GM13977 (cell line): ENCODE results near the gene RIPOR2.

Experiments
- DNase-seq: peaks from one replicate; pipeline ENCODE4 v3.0.0; 2012; ENCODE audit warnings: low spot score
- in situ Hi-C: fragments of 300-500 bp; cut with MboI; formaldehyde crosslinking; loops from one replicate; pipeline ENCODE4 v1.12.0; 2022; ENCODE audit warnings: low sequenced_read_pairs, low pct_unique_long_range_greater_than_20kb, mixed read lengths, inconsistent platforms; ENCODE audit not compliant: unreplicated experiment
- TF ChIP-seq, protein P1 (sequence below): IDR thresholded peaks from 2 replicates; pipeline ENCODE4 v1.5.1; 2012; ENCODE audit warnings: mild to moderate bottlenecking, control low read depth; ENCODE audit not compliant: insufficient read depth; ENCODE audit errors: extremely low read depth, missing control alignments

Gene RIPOR2

DNA sequence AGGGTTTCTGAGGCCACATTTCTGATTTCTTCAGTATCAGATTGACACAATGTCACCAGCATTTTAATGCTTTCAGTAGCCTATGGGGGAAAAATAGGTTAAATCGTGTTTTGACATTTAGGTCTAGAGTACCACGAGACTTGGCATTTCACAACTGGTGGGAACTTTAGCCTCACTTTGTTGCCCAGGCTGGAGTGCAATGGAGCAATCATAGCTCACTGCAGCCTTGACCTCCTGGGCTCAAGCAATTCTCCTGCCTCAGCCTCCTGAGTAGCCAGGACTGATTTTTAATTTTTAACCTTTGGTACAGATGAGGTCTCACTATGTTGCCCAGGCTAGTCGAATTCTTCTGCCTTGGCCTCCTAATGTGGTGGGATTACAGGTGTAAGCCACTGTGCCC lies 126.0 kb downstream of the RIPOR2 start:
- TF ChIP-seq, protein P1, sequence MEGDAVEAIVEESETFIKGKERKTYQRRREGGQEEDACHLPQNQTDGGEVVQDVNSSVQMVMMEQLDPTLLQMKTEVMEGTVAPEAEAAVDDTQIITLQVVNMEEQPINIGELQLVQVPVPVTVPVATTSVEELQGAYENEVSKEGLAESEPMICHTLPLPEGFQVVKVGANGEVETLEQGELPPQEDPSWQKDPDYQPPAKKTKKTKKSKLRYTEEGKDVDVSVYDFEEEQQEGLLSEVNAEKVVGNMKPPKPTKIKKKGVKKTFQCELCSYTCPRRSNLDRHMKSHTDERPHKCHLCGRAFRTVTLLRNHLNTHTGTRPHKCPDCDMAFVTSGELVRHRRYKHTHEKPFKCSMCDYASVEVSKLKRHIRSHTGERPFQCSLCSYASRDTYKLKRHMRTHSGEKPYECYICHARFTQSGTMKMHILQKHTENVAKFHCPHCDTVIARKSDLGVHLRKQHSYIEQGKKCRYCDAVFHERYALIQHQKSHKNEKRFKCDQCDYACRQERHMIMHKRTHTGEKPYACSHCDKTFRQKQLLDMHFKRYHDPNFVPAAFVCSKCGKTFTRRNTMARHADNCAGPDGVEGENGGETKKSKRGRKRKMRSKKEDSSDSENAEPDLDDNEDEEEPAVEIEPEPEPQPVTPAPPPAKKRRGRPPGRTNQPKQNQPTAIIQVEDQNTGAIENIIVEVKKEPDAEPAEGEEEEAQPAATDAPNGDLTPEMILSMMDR = no peak
- in situ Hi-C loops = no loop called here
- no peak for DNase-seq

DNA sequence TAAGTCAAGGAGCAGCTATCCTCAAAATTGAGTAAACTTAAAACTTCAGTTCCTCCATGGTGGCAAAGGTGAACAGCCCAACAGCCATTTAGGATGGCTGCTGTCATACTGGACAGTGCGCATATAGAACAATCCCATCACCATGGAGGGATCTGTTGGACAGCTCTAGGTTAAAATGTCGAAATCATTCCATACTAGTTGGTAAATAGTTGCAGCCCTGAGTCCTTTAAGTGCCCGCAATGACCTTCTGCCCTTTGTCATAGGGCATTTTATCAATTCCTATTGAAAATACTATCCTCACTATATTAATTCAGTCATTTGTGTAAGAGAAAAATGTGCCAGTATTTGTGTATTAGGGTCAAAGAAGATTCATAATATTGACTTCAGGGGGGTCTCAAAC lies 128.2 kb downstream of the RIPOR2 start:
- in situ Hi-C loops = no loop called here
- TF ChIP-seq, protein P1 = no peak
- DNase-seq = no peak

DNA sequence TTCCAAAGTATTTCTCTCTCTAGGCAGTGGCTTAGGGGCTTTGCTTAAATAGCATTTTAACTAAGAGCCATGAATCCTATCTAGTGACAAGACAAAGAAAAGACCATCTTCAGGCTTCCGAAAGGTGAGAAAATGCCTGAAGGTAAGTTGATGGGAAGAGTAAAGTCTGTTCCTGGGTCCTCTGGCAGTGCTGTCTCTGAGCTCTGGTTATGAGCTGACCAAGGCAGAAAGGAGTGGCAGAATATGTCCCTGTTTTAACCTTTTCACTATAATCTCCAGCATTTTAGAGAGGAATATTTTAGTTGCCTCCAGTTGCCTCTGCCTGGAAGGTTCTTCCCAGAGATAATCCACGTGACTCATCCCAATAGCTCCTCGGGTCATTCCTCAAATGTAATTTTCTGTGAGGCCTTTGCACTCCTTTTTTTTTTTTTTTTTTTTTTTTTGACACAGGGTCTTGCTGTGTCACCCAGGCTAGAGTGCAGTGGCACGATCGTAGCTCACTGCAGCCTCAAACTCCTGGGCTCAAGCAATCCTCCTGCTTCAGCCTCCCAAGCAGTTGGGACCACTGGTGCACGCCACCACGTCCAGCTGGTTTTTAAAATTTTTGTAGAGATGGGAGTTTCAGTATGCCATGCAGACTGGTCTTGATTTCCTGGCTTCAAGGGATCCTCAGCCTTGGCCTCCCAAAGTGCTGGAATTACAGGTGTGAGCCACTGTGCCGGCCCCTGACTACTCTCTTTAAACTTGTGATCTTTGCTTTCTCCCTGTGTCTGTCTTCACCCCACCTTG lies 133.3 kb downstream of the RIPOR2 start:
- TF ChIP-seq, protein P1 = no peak
- in situ Hi-C loops = no loop called here
- no peak for DNase-seq

DNA sequence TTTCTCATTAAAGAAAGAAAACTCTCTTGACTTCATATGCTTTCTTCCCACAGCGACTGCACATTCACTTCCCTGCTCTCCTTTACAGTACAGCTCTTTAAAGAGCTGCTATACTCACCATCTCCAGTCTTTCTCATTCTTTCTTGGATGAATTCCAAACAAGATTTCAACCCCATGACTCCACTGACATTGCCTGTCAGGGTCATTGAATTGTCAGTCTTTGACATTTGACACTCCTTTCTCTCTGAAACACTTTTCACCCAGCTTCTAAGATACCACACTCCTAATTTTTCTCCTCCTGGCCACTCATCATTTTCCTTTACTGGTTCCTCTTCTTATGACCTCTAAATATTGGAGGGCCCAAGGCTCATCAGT lies 136.2 kb downstream of the RIPOR2 start:
- no peak for DNase-seq
- TF ChIP-seq, protein P1 = no peak
- in situ Hi-C loops = no loop called here

DNA sequence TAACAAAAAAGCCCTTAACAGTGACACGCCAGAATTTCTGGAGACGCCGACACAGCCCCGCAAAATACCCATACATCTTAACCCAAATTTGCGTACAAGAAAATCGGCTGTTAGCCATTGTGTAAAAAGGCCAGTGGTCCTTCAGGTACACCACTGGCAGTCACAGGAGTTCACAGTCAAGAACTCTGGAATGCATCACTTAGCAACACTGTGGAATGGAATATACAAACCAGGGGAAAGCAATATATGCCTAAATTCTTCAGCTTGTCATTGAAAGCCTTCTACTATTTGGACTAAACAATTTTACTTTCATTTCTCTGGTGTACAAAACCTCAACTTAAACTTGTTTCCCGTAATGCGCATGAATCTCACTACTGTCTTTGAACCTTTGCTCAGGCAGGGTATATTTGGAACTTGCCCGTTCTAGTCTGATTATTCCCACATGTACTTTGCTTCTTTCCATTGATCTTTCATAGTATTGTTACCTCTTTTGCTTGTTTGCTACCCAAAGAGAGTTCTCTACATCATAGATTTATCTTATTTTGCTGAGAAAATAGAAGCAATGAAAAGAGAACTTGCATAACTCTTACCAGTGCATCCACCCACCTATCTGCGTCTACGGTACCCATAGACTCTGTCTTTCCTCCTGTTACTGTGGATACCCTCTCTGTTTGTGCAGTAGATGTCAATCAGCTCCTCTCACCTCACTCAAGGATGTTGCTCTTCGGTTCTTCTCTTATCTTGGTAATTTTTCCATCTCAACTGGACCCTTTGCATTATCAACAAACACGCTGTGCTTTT lies 136.8 kb downstream of the RIPOR2 start, which contains the start of gene ARMH2:
ARMH2 (minus strand) TSS at position 178 of the 801 bp plus-strand sequence; CDS start at position 118, 60 bp downstream.
- in situ Hi-C loops = no loop called here
- TF ChIP-seq, protein P1 = no peak
- DNase-seq = no peak

DNA sequence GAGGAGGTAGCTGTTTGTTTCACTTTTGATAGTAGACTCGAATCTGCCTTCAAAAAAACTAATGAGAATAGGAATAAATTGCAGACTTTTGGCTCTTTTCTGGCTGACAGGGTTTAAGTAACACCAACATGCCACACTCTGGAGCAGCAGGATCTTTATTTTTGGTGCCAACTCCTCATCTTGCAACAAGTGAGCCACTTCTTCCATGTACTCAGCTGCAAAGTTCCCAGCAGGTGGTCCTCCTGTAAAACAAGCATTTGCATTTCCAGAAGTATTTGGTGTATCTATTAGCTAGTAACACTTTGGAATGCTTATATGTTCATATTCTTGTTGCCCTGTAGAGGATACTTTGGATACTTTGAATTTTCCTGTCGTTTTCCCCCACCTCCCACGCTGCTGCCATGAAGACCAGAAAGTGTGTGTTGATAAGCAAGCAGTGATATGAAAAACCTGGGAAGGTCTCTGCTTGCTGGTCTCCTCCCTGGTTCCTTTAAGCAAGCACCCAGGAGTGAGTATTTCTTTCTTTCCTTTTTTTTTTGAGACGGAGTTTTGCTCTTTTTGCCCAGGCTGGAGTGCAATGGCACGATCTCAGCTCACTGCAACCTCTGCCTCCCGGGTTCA lies 138.1 kb downstream of the RIPOR2 start:
- in situ Hi-C loops = no loop called here
- DNase-seq = no peak
- TF ChIP-seq, protein P1 = no peak
